GM10266 (cell line): ENCODE measurements around the gene UMODL1.

Experiments
- DNase-seq: peaks from one replicate; pipeline ENCODE4 v3.0.0; 2012; ENCODE audit errors: extremely low spot score
- TF ChIP-seq, protein P1 (sequence below): IDR thresholded peaks from 2 replicates; pipeline ENCODE4 v1.5.1; 2012; ENCODE audit warnings: mild to moderate bottlenecking, low read depth; ENCODE audit not compliant: control insufficient read depth, insufficient read depth; ENCODE audit errors: missing control alignments

The UMODL1 gene

GRCh38 chr21:42094811-42095210 lies 23.7 kb downstream of the UMODL1 start:
- DNase-seq = no peak
- TF ChIP-seq, protein P1, sequence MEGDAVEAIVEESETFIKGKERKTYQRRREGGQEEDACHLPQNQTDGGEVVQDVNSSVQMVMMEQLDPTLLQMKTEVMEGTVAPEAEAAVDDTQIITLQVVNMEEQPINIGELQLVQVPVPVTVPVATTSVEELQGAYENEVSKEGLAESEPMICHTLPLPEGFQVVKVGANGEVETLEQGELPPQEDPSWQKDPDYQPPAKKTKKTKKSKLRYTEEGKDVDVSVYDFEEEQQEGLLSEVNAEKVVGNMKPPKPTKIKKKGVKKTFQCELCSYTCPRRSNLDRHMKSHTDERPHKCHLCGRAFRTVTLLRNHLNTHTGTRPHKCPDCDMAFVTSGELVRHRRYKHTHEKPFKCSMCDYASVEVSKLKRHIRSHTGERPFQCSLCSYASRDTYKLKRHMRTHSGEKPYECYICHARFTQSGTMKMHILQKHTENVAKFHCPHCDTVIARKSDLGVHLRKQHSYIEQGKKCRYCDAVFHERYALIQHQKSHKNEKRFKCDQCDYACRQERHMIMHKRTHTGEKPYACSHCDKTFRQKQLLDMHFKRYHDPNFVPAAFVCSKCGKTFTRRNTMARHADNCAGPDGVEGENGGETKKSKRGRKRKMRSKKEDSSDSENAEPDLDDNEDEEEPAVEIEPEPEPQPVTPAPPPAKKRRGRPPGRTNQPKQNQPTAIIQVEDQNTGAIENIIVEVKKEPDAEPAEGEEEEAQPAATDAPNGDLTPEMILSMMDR = no peak

GRCh38 chr21:42095581-42095980 lies 24.5 kb downstream of the UMODL1 start:
- DNase-seq = no peak
- TF ChIP-seq, protein P1 = no peak

GRCh38 chr21:42096566-42096965 lies 25.4 kb downstream of the UMODL1 start:
- TF ChIP-seq, protein P1 = no peak
- DNase-seq = no peak

DNA sequence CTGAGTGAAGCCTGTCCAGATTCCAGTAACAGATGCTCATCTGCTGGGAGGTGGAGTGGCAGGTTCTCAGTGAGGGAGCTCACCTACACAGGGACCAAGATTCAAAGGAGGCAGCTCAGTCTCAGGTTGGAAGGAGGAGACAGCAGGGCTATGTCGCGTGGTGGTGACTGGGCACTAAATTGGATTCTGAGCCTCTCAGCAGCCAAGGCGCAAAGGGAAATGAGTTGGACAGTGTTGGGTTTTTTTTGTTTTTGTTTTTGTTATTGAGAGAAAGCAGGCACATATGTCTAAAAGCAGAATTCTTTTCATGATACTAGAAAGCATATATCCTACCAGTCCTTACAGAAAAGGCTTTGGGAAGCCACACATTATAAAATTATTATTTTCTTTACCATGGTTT lies 26.2 kb downstream of the UMODL1 start:
- TF ChIP-seq, protein P1 = no peak
- no peak for DNase-seq

- TF ChIP-seq, protein P1 = no peak
- no peak for DNase-seq
Measured at GRCh38 chr21:42097860-42098454, 26.8 kb downstream of the UMODL1 start.

- DNase-seq = no peak
- TF ChIP-seq, protein P1 = no peak
Measured at GRCh38 chr21:42098957-42099505, 27.9 kb downstream of the UMODL1 start.

DNA sequence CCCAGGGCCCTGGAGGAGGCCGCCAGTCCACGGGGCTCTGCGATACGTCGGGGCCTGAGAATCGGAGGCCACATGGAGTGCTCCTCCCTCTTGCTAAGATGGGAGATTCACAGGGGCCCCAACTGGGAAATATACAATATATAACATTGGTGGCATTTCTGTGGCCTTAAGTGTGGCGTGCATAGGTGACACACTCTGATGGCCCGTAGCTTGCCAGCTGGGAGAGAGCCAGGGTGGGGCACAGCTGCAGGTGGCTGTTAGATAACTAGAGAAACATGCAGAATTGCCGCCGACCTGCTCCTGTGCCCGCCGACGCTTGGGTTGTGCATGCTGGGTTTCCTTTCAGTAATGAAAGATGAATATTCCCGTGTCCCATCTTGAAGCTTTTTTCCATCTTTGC lies 30.1 kb downstream of the UMODL1 start:
- TF ChIP-seq, protein P1 = no peak
- no peak for DNase-seq
